Measurements from ENCODE around the gene PCBD2. TPM values are rescaled to one million over a fixed set of nuclear protein-coding genes. Genes with fewer than 3 reads are reported as not detected.

PCBD2 gene
- total and polyA plus RNA-seq, 2 donors (not counting 1 experiment from before 2014, with no cell fraction given): 6.1 to 15.7 TPM

- TF ChIP-seq CTCF (IDR thresholded peaks at IDR 0.05) (no peak), EZH2 (IDR thresholded peaks at IDR 0.05; ENCODE audit: borderline replicate concordance, insufficient read depth, low read depth, low read length, poor library complexity, severe bottlenecking) (no peak)
- H3K27me3 ChIP-seq (replicated peaks in 1 of 4; ENCODE audit: control extremely low read depth in 1 of 4, control insufficient read depth in 3 of 4, insufficient read depth in 4 of 4, low read length in 3 of 4): no peaks in the 10 kb centered on the region
- no peak for ATAC-seq (ENCODE audit: low read depth)
- intact Hi-C loops (cut with micrococcal nuclease): no loop called here
- H3K27ac ChIP-seq (ENCODE audit: low read length in 2 of 2): peak overlapping the region; percentile 91 to 95
- H3K36me3 ChIP-seq (replicated peaks in 1 of 2; ENCODE audit: control extremely low read depth in 1 of 2, control insufficient read depth in 1 of 2, extremely low read depth in 1 of 2, insufficient read depth in 2 of 2, low read length in 1 of 2): no peaks in the 10 kb centered on the region
- Mint-ChIP-seq H3K27me3 (no peaks in the 10 kb centered on the region), H3K27ac (peak overlapping the region; percentile 54), H3K9me3 (ENCODE audit: insufficient read depth) (no peaks in the 10 kb centered on the region), H3K4me3 (peak overlapping the region; percentile 96), H3K4me1 (peaks cover 32% of the 10 kb centered on the region)
- no peaks in the 10 kb centered on the region for H4K20me1 ChIP-seq (ENCODE audit: control insufficient read depth, insufficient read depth, low read length, poor library complexity, severe bottlenecking)
- POLR2A ChIA-PET: interaction anchor here (0.6 to 2.3 kb wide), 6 partner anchors 28 to 1822 kb away, joined by 3 to 30 read pairs (median 4); partner anchors contain the start of genes C5orf24, CAMLG, HSPA4 and PCBD2
- H2AFZ ChIP-seq (ENCODE audit: insufficient read depth, low read depth, low read length, poor library complexity, severe bottlenecking): peak overlapping the region; percentile 100
- H3K4me3 ChIP-seq (ENCODE audit: control extremely low read depth in 1 of 5, extremely low read depth in 1 of 5, insufficient read depth in 1 of 5, low read depth in 2 of 5, low read length in 4 of 5): peak overlapping the region; percentile 78 to 94 (median 88)
- 93% methylated on average over 3 of the region's 6 CpGs for WGBS (ENCODE audit: insufficient coverage)
- H3K4me2 ChIP-seq (replicated peaks; ENCODE audit: low read depth, low read length, poor library complexity, severe bottlenecking): peak overlapping the region; percentile 80
- H3K79me2 ChIP-seq (ENCODE audit: control insufficient read depth, insufficient read depth, low read length): peaks cover 64% of the 10 kb centered on the region
- CTCF ChIA-PET: interaction anchor here (0.8 to 1.7 kb wide), 4 partner anchors 26 to 32 kb away, joined by 4 to 20 read pairs (median 6); partner anchors contain the start of genes C5orf24 and PCBD2
- peak overlapping the region; percentile 91 for H3K9ac ChIP-seq (ENCODE audit: low read length)
- peaks cover 22 to 39% of the 10 kb centered on the region in 2 donors for H3K4me1 ChIP-seq (ENCODE audit: control insufficient read depth in 2 of 2, insufficient read depth in 2 of 2, low read length in 2 of 2)
- no peak for DNase-seq
- H3K9me3 ChIP-seq (ENCODE audit: control extremely low read depth in 1 of 3, control insufficient read depth in 2 of 3, insufficient read depth in 1 of 3, low read length in 2 of 3): no peaks in the 10 kb centered on the region
Observed at GRCh38 chr5:134873494-134873893, 31.4 kb upstream of the PCBD2 start.

All from B cell (primary cell).